Left ventricle myocardium superior (tissue), 1 donor: Measurements from ENCODE around the gene SERPINH1. TPM values are rescaled to one million over a fixed set of nuclear protein-coding genes. Genes with fewer than 3 reads are reported as not detected.

ENCODE experiments used
- ATAC-seq: fragments of 200-7000 bp; cut with Tn5 transposase; one replicate; pipeline ENCODE4 v1.9.1; 2020; ENCODE audit warnings: mild to moderate bottlenecking, moderate library complexity
- DNase-seq: peaks from one replicate; pipeline ENCODE4 v3.0.0-alpha.2; 2020
- intact Hi-C: fragments of 100-400 bp; cut with micrococcal nuclease; formaldehyde crosslinking; loops from one replicate; pipeline ENCODE4 v1.11.0; 2022
- total RNA-seq: library from RNA; stranded (reverse); fragmentation: NEBNext Ultra II Directional; extraction: Animal tissue kit (Norgen Biotek cat#: 25700); gene quantifications from one replicate; pipeline ENCODE4 v1.2.1, GENCODE V29; 2021
- donor health status: DM: no; HTN: yes; CAD: no; lungs with severe emphysema.

SERPINH1 gene
- total RNA-seq, 1 donor from 2014 or later: 58.5 TPM

GRCh38 chr11:75549370-75549958, 12.6 kb upstream of the SERPINH1 start:
- intact Hi-C loops: no loop called here
- ATAC-seq (no peak), DNase-seq (no peak)

GRCh38 chr11:75553182-75553581, 8.9 kb upstream of the SERPINH1 start:
- ATAC-seq: no peak
- intact Hi-C loops: no loop called here
- no peak for DNase-seq

- ATAC-seq: no peak
- DNase-seq: no peak
- intact Hi-C loops: no loop called here
These were observed 8.2 kb upstream of the SERPINH1 start for GRCh38 chr11:75553889-75554257.

GRCh38 chr11:75554258-75555022, 7.6 kb upstream of the SERPINH1 start:
- DNase-seq (peak; percentile 97), ATAC-seq (peak; percentile 91)
- intact Hi-C loops: no loop called here

GRCh38 chr11:75555079-75555811, 6.8 kb upstream of the SERPINH1 start:
- intact Hi-C loops: no loop called here
- no peak for DNase-seq
- ATAC-seq: no peak

- intact Hi-C loops: no loop called here
- no peak for ATAC-seq
- DNase-seq: no peak
These were observed 5.8 kb upstream of the SERPINH1 start for GRCh38 chr11:75556275-75556674.

- ATAC-seq (peak; percentile 5), DNase-seq (peak; percentile 59)
- intact Hi-C loops: no loop called here
These were observed 4.2 kb upstream of the SERPINH1 start for GRCh38 chr11:75557666-75558494.

- no peak for DNase-seq
- ATAC-seq: peak; percentile 4
- intact Hi-C loops: no loop called here
These were observed 2.9 kb upstream of the SERPINH1 start for GRCh38 chr11:75558939-75559843.

- DNase-seq: no peak
- no peak for ATAC-seq
- intact Hi-C loops: no loop called here
These were observed 1.4 kb upstream of the SERPINH1 start for GRCh38 chr11:75560644-75561043.

GRCh38 chr11:75561426-75562047, 516 bp upstream of the SERPINH1 start:
- ATAC-seq (no peak), DNase-seq (no peak)
- intact Hi-C loops: no loop called here

- peak; percentile 62 for DNase-seq
- ATAC-seq: peak; percentile 5
- intact Hi-C loops: no loop called here
These were observed 907 bp downstream of the SERPINH1 start for GRCh38 chr11:75562836-75563484.

GRCh38 chr11:75563501-75563977, 1.5 kb downstream of the SERPINH1 start:
- intact Hi-C loops: no loop called here
- DNase-seq: no peak
- no peak for ATAC-seq

GRCh38 chr11:75563978-75564552, 2.0 kb downstream of the SERPINH1 start:
- intact Hi-C loops: no loop called here
- peak; percentile 67 for DNase-seq
- peak; percentile 8 for ATAC-seq

- ATAC-seq (peak; percentile 27), DNase-seq (peak; percentile 76)
- intact Hi-C loops: no loop called here
These were observed 3.3 kb downstream of the SERPINH1 start for GRCh38 chr11:75565221-75565814.

- ATAC-seq (no peak), DNase-seq (no peak)
- intact Hi-C loops: no loop called here
These were observed 4.1 kb downstream of the SERPINH1 start for GRCh38 chr11:75565916-75566762.

GRCh38 chr11:75566763-75567279, 4.8 kb downstream of the SERPINH1 start:
- ATAC-seq (no peak), DNase-seq (no peak)
- intact Hi-C loops: no loop called here
